ENCODE results near the gene PGS1.
A peak's percentile ranks its signal among the peaks of the same experiment; 100 is the strongest.

The PGS1 gene

GRCh38 chr17:78360371-78361224, 17.9 kb upstream of the PGS1 start:
- intact Hi-C loops (cut with DNase I), result no loop called here
- peak; percentile 69 to 95 (median 86) for DNase-seq

DNA sequence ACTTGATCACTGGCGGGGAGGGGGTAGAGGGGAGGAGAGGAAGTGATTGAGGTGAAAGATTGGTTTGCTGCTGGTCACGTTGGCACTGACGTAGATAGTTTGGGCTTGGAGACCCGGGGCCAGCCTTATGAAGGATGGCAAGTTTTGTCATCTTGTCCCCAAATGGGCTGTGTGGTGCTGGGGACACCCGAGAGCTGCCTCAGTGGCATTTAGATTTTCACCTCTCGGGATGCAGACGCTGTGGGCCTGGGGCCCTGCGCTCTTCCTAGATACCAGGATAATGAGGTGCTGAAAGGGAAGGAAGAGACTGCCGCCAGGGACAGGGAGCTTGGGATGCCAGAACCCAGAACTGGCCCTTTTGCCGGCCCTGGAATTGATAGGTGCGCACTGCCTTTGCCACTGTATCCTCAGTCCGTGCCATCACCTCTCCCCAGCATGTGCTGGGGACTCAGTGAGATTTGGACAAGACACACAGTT, 17.2 kb upstream of the PGS1 start:
- DNase-seq, result no peak
- intact Hi-C loops (cut with DNase I), result no loop called here

DNA sequence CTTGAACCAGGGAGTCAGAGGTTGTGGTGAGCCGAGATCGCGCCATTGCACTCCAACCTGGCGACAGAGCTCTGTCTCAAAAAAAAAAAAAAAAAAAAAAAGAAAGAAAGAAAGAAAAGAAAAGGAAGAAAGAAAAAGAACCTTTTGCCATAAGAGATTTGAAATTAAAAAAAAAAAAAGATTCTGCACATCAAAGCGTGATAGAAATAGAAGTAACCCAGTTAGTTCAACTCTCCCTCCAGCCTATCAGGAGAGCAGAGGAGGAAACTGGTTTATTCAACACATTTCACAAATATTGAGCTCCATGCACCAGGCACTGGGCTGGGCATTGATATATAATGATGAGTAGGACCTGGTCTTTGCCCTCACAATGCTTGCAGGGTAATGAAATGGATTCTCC, 16.2 kb upstream of the PGS1 start:
- intact Hi-C loops (cut with DNase I), result no loop called here
- DNase-seq, result no peak

GRCh38 chr17:78362671-78363070, 15.8 kb upstream of the PGS1 start:
- intact Hi-C loops (cut with DNase I), result no loop called here

DNA sequence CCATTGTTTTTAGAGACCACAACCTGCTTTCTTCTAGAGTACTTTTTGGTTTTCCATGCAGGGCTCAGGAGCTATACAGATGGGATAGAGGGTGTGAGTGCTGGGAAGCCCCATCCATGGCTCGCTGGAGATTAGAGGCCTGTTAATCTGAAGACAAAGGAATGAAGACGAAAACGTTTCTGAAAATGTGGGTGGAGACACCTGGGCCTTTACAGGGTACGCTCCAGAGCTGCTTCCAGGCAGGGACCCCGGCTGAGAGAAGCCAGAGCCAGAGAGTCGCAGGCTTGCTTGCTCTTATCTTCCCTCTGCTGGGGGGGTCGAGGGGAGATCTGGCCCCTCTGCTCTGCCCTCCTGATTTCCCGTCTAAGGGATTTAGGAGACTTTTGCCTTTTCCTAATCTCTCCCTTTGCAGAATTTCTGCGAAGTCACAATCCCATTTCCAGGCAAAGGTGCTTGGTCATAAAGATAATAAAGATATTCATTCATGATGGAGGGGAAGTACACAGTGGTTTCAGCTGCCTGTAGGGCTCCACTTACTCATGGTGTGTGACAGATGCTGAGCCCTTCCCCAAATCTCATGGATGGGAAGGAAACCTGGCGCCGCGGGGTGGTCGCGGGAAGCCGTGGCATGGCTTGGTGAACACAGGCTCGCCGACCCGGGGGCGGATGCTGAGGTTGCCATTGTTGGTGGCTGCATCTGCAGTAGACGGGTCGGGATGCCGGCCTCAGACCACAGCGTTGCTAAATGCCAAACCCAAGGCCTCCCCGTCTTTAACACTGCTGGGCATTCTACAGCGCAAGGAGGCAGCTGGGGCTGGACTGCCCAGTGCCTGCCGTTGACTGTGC, 13.8 kb upstream of the PGS1 start:
- intact Hi-C loops (cut with DNase I), result no loop called here
- no peak for DNase-seq

More at GRCh38 chr17:78362671-78363070, 15.8 kb upstream of the PGS1 start:
- DNase-seq, result no peak

DNA sequence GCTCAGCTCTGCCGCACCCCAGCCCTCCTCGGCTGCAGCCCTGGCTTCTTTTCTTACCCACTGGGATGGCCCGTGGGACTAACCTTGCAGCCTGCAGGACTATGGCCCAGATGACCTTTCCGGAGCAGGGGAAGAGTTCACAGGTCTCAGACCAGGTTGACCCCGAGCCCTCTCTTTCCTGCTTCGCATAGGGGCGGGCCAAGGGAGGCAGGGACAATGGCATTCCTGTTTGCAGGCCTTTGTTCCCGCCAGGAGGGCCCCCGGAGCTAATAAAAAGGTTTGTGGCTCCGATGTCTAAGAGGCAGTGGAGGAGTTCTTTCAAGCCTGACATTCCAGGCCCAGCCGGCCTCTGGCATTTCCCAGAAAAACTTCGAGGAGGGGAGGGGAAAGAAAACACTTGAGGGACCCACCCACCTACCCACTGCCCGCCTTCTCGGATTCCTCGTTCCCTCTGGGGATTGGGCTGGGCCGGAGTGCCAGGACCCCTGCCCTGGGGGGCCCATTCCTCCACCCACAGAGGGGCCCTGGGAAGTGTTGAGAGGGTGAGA, 12.8 kb upstream of the PGS1 start:
- intact Hi-C loops (cut with DNase I), result no loop called here
- no peak for DNase-seq

- intact Hi-C loops (cut with DNase I), result no loop called here
- DNase-seq, result no peak
Observed at GRCh38 chr17:78366109-78366848, 12.2 kb upstream of the PGS1 start.

- intact Hi-C loops (cut with DNase I), result no loop called here
- DNase-seq, result no peak
Observed at GRCh38 chr17:78367193-78367592, 11.3 kb upstream of the PGS1 start.

DNA sequence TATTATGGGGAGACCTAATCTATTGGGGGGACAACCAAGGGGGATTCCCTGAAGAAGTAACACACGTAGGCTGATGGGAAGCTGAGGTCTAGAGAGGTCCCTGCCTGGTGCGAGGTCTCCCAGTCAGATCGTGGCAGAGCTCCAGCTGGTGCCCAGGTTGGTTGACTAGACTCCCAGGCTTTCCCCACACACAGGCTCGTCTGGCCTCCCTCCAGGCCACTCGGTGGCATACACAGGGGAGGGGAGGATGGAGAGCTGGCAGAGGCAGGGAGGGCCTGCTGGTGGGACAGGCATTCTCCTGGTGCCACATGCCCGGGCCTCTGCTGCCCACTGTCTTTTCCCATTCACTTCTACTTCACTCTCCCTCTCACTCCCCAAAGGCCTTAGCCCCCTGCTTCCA, 10.1 kb upstream of the PGS1 start:
- DNase-seq, result no peak
- intact Hi-C loops (cut with DNase I), result no loop called here

- DNase-seq, result no peak
- intact Hi-C loops (cut with DNase I), result no loop called here
Observed at GRCh38 chr17:78368854-78369495, 9.5 kb upstream of the PGS1 start.

- intact Hi-C loops (cut with DNase I), result no loop called here
- DNase-seq, result no peak
Observed at GRCh38 chr17:78369791-78370381, 8.6 kb upstream of the PGS1 start.

- intact Hi-C loops (cut with DNase I), result no loop called here
- DNase-seq, result no peak
Observed at GRCh38 chr17:78371056-78371455, 7.4 kb upstream of the PGS1 start.

DNA sequence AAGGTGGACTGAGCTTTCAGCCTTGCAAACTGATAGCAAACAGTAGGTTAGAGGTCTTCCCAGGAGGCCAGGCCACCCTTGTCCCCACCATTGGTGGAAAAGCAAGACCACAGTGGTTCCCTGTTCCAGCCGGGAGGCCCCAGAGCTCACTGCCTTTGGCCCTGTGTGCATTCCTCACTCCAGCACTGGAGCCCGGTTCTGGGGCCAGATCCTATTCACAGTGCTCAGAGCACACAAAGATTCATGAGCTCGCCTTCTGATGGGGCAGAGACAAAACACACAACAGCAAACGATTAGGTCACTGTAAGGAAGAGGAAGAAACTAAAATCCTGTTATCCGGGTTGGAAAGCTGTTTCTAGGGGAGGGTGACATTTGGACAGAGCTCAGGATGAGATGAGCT, 5.6 kb upstream of the PGS1 start:
- no peak for DNase-seq
- intact Hi-C loops (cut with DNase I), result no loop called here

DNA sequence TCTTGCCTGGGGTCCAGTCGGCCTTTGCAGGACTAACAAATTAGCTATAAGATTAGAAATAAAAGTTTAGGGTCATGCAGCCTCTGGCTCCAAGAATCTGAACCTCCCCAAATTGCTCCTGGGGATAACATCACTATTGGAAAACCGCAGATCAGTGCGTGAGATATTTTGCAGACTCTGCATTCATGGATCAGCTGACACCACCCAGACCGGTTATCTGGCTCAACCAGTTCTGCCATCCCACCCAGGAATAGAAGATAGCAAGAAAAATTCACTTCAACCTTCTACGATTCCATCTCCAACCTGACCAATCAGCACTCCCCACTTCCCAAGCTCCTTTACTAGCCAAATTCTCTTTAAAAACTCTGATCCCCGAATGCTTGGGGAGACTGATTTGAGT, 4.3 kb upstream of the PGS1 start:
- intact Hi-C loops (cut with DNase I), result no loop called here
- no peak for DNase-seq

DNA sequence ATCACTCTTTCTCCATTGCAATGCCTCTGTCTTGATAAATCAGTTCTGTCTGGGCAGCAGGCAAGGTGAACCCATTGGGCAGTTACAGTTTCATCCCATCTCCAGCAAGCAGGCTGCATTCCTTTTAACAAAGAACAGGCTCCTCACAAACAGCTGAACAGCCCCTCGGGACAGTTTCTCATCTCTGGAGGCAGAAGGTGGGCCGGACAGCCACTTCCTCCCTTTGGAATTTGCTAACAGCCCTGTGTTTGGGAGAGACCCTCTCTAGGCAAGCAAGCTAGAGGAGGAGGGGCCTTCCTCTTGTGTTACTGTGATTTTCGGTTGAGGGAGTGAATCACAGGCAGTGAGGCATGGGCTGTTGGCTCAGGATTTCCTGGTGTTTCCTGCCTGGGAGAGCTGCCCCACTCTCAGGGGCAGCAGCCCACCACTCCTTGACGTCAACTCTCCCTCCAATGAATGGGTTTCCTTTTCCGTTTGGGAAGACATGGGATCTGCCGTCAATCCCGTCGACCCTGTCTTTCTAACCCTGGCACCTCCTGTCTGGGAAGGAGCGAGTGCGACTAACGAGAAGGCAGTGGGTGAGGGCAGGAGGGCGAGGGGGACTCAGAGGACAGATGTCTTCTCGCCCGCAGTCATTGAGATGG, 3.7 kb upstream of the PGS1 start:
- intact Hi-C loops (cut with DNase I), result no loop called here
- no peak for DNase-seq

GRCh38 chr17:78375401-78376151, 2.9 kb upstream of the PGS1 start:
- DNase-seq, result no peak

DNA sequence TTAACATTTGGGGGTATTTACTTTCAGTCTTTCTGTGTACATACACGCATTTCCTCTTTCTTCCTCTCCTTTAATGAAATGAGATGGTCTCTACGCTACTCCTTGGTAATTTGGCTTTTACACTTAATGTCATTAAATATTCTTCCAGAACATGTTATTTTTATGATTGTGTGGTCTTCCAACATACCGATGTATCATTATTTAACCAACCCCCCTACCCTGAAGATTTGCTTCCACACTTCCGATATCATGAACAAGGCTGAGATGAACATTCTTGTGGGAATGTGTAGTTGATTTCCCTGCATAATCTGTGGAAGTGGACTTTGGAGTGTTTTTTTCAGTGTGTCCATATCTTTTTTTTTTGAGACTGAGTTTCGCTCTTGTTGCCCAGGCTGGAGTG, 2.3 kb upstream of the PGS1 start:
- intact Hi-C loops (cut with DNase I), result no loop called here
- DNase-seq, result no peak

More at GRCh38 chr17:78375401-78376151, 2.9 kb upstream of the PGS1 start:
- intact Hi-C loops (cut with DNase I), result no loop called here
